COLO829 (cell line): ENCODE data around the gene RASL12.
A peak's percentile ranks its signal among the peaks of the same experiment; 100 is the strongest.
"Not testable (repeated sequence)": the region's sequence is repeated elsewhere in the genome, so short reads cannot be mapped to it uniquely, and the experiment has no call there.

Experiments used
- DNase-seq: peaks from one replicate; pipeline ENCODE4 v3.0.0; 2012; ENCODE audit warnings: low spot score

Gene RASL12

GRCh38 chr15:65028921-65029735 is 38.7 kb downstream of the RASL12 start, which contains the start of gene MTFMT:
TSS of gene MTFMT (minus strand) at chr15:65029639. CDS start at chr15:65029613, 26 bp downstream.
- DNase-seq = peak; percentile 87

GRCh38 chr15:65028338-65028737 is 39.5 kb downstream of the RASL12 start:
- no peak for DNase-seq

GRCh38 chr15:65027593-65027992 is 40.2 kb downstream of the RASL12 start:
- DNase-seq = no peak

GRCh38 chr15:65026756-65027155 is 41.0 kb downstream of the RASL12 start:
- DNase-seq = no peak

GRCh38 chr15:65021488-65021887 is 46.3 kb downstream of the RASL12 start:
- DNase-seq = no peak

GRCh38 chr15:65020419-65020818 is 47.4 kb downstream of the RASL12 start:
- no peak for DNase-seq

GRCh38 chr15:65011198-65011597 is 56.6 kb downstream of the RASL12 start:
- DNase-seq = not testable (repeated sequence)

- DNase-seq = no peak
Measured at GRCh38 chr15:65008983-65009382, 58.8 kb downstream of the RASL12 start.

GRCh38 chr15:65006876-65007275 is 60.9 kb downstream of the RASL12 start:
- DNase-seq = no peak

GRCh38 chr15:65004993-65005392 is 62.8 kb downstream of the RASL12 start:
- DNase-seq = no peak
